GM19238 (cell line): Measurements from ENCODE around the gene C11orf87.

ENCODE experiments used
- DNase-seq: peaks from one replicate; pipeline ENCODE4 v3.0.0; 2011; ENCODE audit warnings: low spot score; ENCODE audit not compliant: insufficient read length

C11orf87 gene

GRCh38 chr11:109421981-109422869 lies at the start of gene C11orf87:
C11orf87 (plus strand) TSS chr11:109422190; CDS start chr11:109423634, 1,444 bp downstream.
- DNase-seq, result no peak

GRCh38 chr11:109374032-109374431 lies 48.0 kb upstream of the C11orf87 start:
- no peak for DNase-seq

GRCh38 chr11:109374441-109374840 lies 47.5 kb upstream of the C11orf87 start:
- no peak for DNase-seq

GRCh38 chr11:109377039-109377742 lies 44.8 kb upstream of the C11orf87 start:
- DNase-seq, result no peak

GRCh38 chr11:109378034-109378433 lies 44.0 kb upstream of the C11orf87 start:
- DNase-seq, result no peak

- no peak for DNase-seq
These were observed 38.7 kb upstream of the C11orf87 start for GRCh38 chr11:109383306-109383705.

- no peak for DNase-seq
These were observed 37.1 kb upstream of the C11orf87 start for GRCh38 chr11:109384873-109385272.

GRCh38 chr11:109388982-109389381 lies 33.0 kb upstream of the C11orf87 start:
- no peak for DNase-seq

GRCh38 chr11:109390752-109391151 lies 31.2 kb upstream of the C11orf87 start:
- no peak for DNase-seq

GRCh38 chr11:109401545-109401944 lies 20.4 kb upstream of the C11orf87 start:
- no peak for DNase-seq

GRCh38 chr11:109405671-109406070 lies 16.3 kb upstream of the C11orf87 start:
- DNase-seq, result no peak

GRCh38 chr11:109416601-109417000 lies 5.4 kb upstream of the C11orf87 start:
- no peak for DNase-seq

- DNase-seq, result no peak
These were observed 978 bp downstream of the C11orf87 start for GRCh38 chr11:109422870-109423465.

- DNase-seq, result no peak
These were observed 1.6 kb downstream of the C11orf87 start for GRCh38 chr11:109423466-109424190.

- DNase-seq, result no peak
These were observed 2.9 kb downstream of the C11orf87 start for GRCh38 chr11:109424901-109425300.

GRCh38 chr11:109425554-109425953 lies 3.6 kb downstream of the C11orf87 start:
- DNase-seq, result no peak

- no peak for DNase-seq
These were observed 4.7 kb downstream of the C11orf87 start for GRCh38 chr11:109426442-109427240.

- DNase-seq, result no peak
These were observed 10.1 kb downstream of the C11orf87 start for GRCh38 chr11:109432105-109432504.

- DNase-seq, result no peak
These were observed 11.8 kb downstream of the C11orf87 start for GRCh38 chr11:109433753-109434256.

GRCh38 chr11:109435121-109435742 lies 13.2 kb downstream of the C11orf87 start:
- DNase-seq, result no peak
